ENCODE measurements around the gene SLC2A4RG. TPM values are rescaled to one million over a fixed set of nuclear protein-coding genes. Genes with fewer than 3 reads are reported as not detected.

The SLC2A4RG gene
- total RNA-seq, 1 donor from 2014 or later, result 65.6 TPM

DNA sequence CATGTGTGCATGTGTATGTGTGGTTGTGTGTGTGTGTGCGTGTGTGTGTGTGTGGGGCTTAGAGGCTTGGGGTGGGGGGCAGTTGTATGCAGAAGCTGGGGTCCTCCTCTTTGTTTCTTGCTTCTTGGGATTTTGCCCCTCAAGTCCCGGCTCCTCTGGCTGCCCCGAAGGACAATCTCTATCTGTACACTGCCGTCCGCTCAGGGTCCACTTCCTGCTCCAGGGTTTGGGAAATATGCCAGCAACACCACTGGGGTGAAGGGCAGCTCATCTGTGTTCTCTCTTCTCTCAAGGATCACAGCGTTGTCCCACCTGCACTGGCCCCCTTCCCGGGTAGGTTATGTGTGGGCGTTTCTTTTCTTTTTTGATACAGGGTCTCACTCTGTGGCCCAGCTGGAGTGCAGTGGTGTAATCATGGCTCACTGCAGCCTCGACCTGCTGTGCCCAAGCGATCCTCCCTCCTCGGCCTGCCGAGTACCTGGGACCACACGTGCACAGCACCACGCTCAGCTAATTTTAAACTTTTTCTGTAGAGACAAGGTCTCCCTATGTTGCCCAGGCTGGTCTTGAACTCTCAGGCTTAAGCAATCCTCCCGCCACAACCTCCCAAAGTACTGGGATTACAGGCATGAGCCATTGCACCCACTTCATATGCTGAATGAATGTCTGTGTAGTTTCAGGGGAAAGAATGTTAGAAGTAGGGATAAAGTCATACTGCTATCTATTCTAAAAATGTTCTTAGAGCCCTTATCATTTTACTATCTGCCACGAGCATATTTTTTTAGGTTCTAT is 25.7 kb downstream of the SLC2A4RG start:
- no peaks in the 10 kb centered on the region for H3K9me3 Mint-ChIP-seq (ENCODE audit: unreplicated experiment)
- no peak overlapping the region for H2AFZ ChIP-seq (ENCODE audit: low read depth, low read length)
- H3K9ac ChIP-seq (ENCODE audit: low read length), result no peak overlapping the region
- no peak overlapping the region for H3K27ac ChIP-seq (ENCODE audit: low read depth, low read length)
- DNase-seq (ENCODE audit: low read depth), result no peak
- H3K9me3 ChIP-seq (ENCODE audit: insufficient read depth, low read depth, low read length), result no peaks in the 10 kb centered on the region
- H3K4me3 Mint-ChIP-seq (ENCODE audit: unreplicated experiment), result no peak overlapping the region
- TF ChIP-seq EZH2 (IDR thresholded peaks at IDR 0.05; ENCODE audit: insufficient read depth, low read length), result no peak
- TF ChIP-seq, protein P1, sequence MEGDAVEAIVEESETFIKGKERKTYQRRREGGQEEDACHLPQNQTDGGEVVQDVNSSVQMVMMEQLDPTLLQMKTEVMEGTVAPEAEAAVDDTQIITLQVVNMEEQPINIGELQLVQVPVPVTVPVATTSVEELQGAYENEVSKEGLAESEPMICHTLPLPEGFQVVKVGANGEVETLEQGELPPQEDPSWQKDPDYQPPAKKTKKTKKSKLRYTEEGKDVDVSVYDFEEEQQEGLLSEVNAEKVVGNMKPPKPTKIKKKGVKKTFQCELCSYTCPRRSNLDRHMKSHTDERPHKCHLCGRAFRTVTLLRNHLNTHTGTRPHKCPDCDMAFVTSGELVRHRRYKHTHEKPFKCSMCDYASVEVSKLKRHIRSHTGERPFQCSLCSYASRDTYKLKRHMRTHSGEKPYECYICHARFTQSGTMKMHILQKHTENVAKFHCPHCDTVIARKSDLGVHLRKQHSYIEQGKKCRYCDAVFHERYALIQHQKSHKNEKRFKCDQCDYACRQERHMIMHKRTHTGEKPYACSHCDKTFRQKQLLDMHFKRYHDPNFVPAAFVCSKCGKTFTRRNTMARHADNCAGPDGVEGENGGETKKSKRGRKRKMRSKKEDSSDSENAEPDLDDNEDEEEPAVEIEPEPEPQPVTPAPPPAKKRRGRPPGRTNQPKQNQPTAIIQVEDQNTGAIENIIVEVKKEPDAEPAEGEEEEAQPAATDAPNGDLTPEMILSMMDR (IDR thresholded peaks at IDR 0.05; ENCODE audit: insufficient read depth, low read depth, low read length), result no peak
- H3K27ac Mint-ChIP-seq (ENCODE audit: unreplicated experiment), result no peak overlapping the region
- no peak for FAIRE-seq
- H3K27me3 Mint-ChIP-seq (ENCODE audit: low read depth, unreplicated experiment), result no peaks in the 10 kb centered on the region
- no peaks in the 10 kb centered on the region for H4K20me1 ChIP-seq (ENCODE audit: insufficient read depth, low read length)
- H3K4me2 ChIP-seq (ENCODE audit: low read length), result no peak overlapping the region
- no peaks in the 10 kb centered on the region for H3K4me1 ChIP-seq (ENCODE audit: insufficient read depth, low read length)
- H3K36me3 Mint-ChIP-seq (ENCODE audit: low read depth, unreplicated experiment), result peaks cover 14% of the 10 kb centered on the region
- H3K36me3 ChIP-seq (ENCODE audit: insufficient read depth, low read length), result no peaks in the 10 kb centered on the region
- no peak overlapping the region for H3K4me3 ChIP-seq (ENCODE audit: insufficient read depth, low read depth, low read length)
- H3K4me1 Mint-ChIP-seq (ENCODE audit: low read depth, unreplicated experiment), result no peaks in the 10 kb centered on the region
- H3K27me3 ChIP-seq (ENCODE audit: insufficient read depth, low read length), result no peaks in the 10 kb centered on the region
- no peaks in the 10 kb centered on the region for H3K79me2 ChIP-seq (ENCODE audit: insufficient read depth, low read length)

DNA sequence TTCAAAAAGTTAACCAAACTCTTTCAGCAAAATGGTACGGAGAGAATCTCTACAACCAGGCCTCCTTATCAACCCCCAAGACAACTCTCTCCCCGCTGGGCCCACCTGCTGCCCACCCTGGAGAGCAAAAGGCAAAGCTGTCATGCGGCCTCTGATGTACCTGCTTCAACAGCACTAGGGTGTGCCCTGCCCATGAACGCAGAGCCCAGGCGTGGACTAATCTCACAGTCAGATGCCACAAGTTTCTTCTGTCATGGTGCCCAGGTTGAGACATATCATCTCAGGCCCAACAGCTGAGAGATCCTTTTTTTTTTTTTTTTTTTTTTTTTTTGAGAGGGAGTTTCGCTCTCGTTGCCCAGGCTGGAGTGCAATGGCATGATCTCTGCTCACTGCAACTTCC is 26.3 kb downstream of the SLC2A4RG start:
- H3K79me2 ChIP-seq (ENCODE audit: insufficient read depth, low read length), result no peaks in the 10 kb centered on the region
- H2AFZ ChIP-seq (ENCODE audit: low read depth, low read length), result no peak overlapping the region
- H3K27ac Mint-ChIP-seq (ENCODE audit: unreplicated experiment), result no peak overlapping the region
- no peak overlapping the region for H3K4me3 Mint-ChIP-seq (ENCODE audit: unreplicated experiment)
- H3K36me3 Mint-ChIP-seq (ENCODE audit: low read depth, unreplicated experiment), result peaks cover 14% of the 10 kb centered on the region
- FAIRE-seq (no peak), DNase-seq (ENCODE audit: low read depth) (no peak)
- H3K4me1 ChIP-seq (ENCODE audit: insufficient read depth, low read length), result no peaks in the 10 kb centered on the region
- no peaks in the 10 kb centered on the region for H3K9me3 Mint-ChIP-seq (ENCODE audit: unreplicated experiment)
- H3K27me3 Mint-ChIP-seq (ENCODE audit: low read depth, unreplicated experiment), result no peaks in the 10 kb centered on the region
- no peak overlapping the region for H3K4me2 ChIP-seq (ENCODE audit: low read length)
- H3K4me3 ChIP-seq (ENCODE audit: insufficient read depth, low read depth, low read length), result no peak overlapping the region
- H3K9me3 ChIP-seq (ENCODE audit: insufficient read depth, low read depth, low read length), result no peaks in the 10 kb centered on the region
- no peak overlapping the region for H3K9ac ChIP-seq (ENCODE audit: low read length)
- no peak overlapping the region for H3K27ac ChIP-seq (ENCODE audit: low read depth, low read length)
- H3K36me3 ChIP-seq (ENCODE audit: insufficient read depth, low read length), result no peaks in the 10 kb centered on the region
- TF ChIP-seq, protein P1 (IDR thresholded peaks at IDR 0.05; ENCODE audit: insufficient read depth, low read depth, low read length), result no peak
- no peak for TF ChIP-seq EZH2 (IDR thresholded peaks at IDR 0.05; ENCODE audit: insufficient read depth, low read length)
- no peaks in the 10 kb centered on the region for H4K20me1 ChIP-seq (ENCODE audit: insufficient read depth, low read length)
- H3K4me1 Mint-ChIP-seq (ENCODE audit: low read depth, unreplicated experiment), result no peaks in the 10 kb centered on the region
- H3K27me3 ChIP-seq (ENCODE audit: insufficient read depth, low read length), result no peaks in the 10 kb centered on the region
